ENCODE data around the gene MFSD12.

DNA sequence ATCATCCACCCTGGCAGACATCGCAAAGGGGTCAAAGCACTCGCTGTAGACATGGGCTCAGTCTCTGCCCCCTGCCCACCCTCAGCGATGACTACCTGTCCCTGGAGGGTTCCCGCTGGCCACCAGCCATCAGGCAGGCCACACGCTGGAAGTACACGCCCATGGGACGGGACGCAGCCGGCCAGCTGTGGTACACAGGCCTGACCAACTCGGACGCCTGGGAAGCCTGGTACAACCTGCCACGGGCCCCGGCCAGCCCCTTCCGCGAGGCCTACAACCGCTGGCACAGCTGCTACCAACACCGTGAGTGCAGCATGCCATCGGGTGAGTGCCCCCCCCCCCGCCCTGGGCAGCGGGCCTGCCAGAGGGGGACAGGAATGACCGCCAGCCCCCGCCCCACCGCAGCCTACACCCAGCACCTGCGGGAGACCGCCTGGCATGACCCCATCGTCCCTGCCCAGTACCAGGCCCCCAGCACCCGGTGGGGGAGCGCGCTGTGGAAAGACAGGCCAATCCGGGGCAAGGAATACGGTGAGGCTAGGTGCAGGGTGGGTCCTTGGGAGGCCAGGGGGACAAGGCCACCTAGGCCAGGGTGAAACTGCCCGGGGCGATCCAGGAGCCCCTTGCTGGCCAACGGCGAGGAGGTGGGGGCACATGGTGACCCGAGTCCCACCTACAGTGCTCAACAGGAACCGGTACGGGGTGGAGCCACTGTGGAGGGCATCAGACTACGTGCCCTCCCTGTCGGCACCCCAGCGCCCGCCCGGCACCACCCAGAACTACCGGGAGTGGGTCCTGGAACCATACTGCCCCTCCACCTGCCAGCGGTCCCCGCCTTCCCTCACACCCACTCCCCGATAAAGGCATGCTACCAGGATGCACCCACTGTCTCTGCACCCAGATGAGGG is 14.0 kb downstream of the MFSD12 start:
- TF ChIP-seq, protein P1, sequence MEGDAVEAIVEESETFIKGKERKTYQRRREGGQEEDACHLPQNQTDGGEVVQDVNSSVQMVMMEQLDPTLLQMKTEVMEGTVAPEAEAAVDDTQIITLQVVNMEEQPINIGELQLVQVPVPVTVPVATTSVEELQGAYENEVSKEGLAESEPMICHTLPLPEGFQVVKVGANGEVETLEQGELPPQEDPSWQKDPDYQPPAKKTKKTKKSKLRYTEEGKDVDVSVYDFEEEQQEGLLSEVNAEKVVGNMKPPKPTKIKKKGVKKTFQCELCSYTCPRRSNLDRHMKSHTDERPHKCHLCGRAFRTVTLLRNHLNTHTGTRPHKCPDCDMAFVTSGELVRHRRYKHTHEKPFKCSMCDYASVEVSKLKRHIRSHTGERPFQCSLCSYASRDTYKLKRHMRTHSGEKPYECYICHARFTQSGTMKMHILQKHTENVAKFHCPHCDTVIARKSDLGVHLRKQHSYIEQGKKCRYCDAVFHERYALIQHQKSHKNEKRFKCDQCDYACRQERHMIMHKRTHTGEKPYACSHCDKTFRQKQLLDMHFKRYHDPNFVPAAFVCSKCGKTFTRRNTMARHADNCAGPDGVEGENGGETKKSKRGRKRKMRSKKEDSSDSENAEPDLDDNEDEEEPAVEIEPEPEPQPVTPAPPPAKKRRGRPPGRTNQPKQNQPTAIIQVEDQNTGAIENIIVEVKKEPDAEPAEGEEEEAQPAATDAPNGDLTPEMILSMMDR (conservative IDR thresholded peaks at IDR 0.05; ENCODE audit: low read depth, low read length): no peak
- TF ChIP-seq EZH2 (IDR thresholded peaks at IDR 0.05; ENCODE audit: borderline replicate concordance, low read depth, low read length, poor library complexity, severe bottlenecking): no peak

Measured in A673 (cell line).